GM19372 (cell line): ENCODE data around the gene SCN10A.

Source experiments
- ATAC-seq: cut with Tn5 transposase; IDR thresholded peaks from one replicate; pipeline ENCODE4 v1.9.1; 2021; ENCODE audit warnings: mild to moderate bottlenecking, low read depth, moderate library complexity; ENCODE audit not compliant: unreplicated experiment

Gene SCN10A

DNA sequence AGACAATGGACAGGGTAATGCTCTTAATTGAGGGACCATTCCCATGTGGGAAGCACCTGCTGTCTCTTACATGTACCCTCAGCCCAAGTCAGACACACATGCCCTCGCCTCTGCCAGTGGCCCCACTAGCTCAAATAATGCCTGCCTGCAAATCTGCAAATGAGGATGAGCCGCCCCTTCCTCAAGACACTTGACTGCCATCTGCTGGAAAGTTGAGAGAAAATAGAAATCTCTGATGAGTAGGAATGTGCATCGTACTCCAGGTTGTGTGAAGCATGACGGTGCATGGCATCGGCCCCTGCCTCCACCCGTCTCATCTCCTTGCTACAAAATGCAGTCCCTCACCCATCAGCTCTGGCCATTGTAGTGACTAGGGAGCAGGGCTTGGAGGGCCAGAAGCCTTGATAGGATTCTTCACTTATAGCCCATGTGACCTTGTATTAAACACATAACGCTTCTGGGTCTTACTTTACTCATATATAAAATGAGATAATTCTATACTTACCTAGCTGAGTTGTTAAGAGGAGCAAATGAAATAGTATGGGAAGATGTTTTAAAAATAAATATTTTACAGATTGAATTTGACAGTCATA is 160.2 kb downstream of the SCN10A start:
- ATAC-seq: no peak

DNA sequence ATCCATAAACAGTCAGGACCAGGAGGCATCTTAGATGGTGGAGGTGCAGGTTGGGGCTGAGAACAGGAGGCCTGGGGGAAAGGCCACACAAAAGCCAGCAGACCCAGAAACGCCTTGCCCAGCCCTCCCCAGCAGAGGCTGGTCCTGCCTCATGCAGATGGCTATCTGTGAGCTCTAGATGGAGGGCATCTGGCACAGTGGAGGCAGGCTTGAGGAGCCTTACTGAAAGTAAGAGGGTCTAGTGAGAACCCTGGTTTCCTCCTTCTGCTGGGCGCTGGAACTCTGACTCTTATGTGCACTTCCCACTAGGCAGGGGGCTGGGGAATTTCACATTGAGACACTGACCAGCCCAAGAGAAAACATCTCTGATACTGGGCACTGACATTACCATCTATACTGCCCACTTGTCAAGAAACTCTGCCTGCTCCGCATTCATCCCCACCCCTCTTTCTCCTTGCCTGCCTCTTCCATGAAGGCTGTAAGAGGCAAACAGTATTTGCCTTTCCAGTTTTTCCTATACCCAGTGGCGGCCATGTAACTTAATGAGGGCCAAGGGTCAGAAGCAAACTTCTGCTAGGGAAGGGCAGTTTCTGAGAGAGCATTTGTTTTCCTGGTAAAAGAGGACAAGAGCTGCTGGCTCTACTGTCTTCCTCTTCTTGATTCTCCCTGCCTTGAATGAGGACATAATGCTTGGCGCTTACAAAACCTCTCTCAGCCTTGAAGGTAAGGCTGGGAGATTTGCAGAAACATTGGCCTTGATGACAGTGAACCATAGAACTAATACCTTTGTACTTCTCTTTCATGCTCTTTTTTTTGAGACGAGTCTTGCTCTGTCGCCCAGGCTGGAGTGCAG is 162.1 kb downstream of the SCN10A start:
- no peak for ATAC-seq

- ATAC-seq: no peak
These were observed 163.1 kb downstream of the SCN10A start for GRCh38 chr3:38652934-38653333.

GRCh38 chr3:38651153-38651789 is 164.7 kb downstream of the SCN10A start:
- ATAC-seq: peak; percentile 53

- no peak for ATAC-seq
These were observed 165.6 kb downstream of the SCN10A start for GRCh38 chr3:38650248-38650951.

GRCh38 chr3:38649500-38650247 is 166.3 kb downstream of the SCN10A start, which contains the start of gene SCN5A:
TSS of gene SCN5A (minus strand) at chr3:38649687. CDS start at chr3:38633307, 16,380 bp downstream.
- peak; percentile 70 for ATAC-seq

DNA sequence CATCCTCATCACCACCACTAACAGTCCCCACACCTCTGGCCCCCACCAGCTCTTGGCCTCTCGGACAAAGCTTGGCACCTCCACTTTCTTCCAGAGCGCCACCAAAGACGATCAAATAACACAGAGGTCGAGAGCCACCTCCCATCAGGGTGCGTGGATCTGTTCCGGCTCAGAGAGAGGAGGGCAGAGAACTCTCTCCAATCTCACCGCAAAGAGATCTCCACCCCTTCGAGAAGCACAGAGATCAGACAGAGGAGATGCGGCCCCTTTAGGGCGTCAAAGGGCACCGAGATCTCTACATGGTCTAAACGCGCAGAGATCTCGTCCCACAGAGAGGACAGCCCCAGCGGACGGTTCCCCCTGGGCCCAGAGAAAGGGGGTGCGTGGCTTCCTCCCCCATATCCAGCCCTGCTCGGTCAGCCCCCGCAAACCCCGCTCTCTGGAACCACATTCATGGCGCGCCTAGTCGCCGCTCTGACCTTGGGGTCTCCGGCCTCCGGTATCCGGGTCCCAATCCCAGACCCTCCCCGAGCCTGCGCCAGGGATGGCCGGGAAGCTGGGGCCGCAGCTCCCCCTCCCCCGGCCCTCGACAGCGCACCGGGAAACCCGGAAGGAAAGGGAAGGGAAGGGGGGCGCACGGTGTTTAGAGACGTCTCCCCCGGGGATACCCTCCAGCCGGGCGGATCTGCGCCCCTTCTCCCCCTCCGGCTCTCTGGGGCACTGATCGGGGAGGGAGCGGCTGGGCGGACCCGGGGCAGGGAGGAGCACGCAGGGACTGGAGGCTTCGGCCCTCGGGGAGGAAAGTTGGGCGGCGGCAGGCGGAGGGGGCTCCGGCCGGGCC is 167.1 kb downstream of the SCN10A start:
- peak; percentile 7 for ATAC-seq

DNA sequence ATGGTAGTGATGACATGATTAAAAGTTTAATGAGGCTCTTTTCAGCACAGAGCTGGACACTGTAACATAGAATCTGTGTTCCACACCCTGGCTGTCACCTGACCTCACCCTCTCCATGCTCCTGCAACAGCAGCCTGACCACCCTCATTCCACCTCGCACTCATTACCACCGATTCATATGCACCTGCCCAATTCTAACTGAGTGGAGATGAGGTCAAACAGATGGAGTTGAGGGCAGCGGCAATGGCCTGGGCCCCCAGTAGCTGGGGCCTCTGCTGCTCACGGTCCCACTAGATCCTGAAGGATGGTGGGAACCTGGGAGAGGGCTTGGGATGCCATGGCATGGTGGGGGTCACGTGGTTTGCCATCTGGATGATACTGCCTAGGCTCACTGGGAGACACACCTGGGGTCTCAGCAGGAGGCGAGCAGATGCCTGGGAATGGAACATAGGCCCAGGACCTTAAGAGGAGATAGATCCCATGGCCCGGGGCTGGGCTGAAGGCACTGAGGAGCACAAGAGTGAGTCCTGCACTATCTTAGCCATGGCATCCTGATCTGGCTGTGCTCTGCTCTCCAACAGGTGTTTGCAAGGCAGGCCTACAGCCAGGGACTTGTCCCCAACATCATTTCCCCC is 167.9 kb downstream of the SCN10A start:
- ATAC-seq: no peak

GRCh38 chr3:38647217-38647970 is 168.6 kb downstream of the SCN10A start:
- no peak for ATAC-seq
